Esophagus squamous epithelium (tissue), 5 donors: ENCODE data around the gene PRKCQ. TPM values are rescaled to one million over a fixed set of nuclear protein-coding genes. Genes with fewer than 3 reads are reported as not detected.

ENCODE experiments used
- DNase-seq: peaks from one replicate; lab custom pipeline; 2025; lab: John Stamatoyannopoulos, UW
- H3K27ac ChIP-seq, 4 donors: fragments of 200-600 bp; sonication (generic); one replicate each; pipeline ENCODE4 v1.5.1; 2016 to 2019; ENCODE audit warnings: mild to moderate bottlenecking in 1 of 4
- H3K27me3 ChIP-seq, 4 donors: fragments of 200-600 bp; sonication (generic); 1 replicate in 3 of 4; 2 replicates in 1 of 4; pipeline versions ENCODE4 v1.5.1 to v1.6.0; 2017 to 2021; ENCODE audit warnings: antibody characterized with exemption in 1 of 4
- H3K36me3 ChIP-seq, 3 donors: fragments of 200-600 bp; sonication (generic); one replicate each; pipeline ENCODE4 v1.5.1; 2016 to 2019
- H3K4me1 ChIP-seq, 3 donors: fragments of 200-600 bp; sonication (generic); one replicate each; pipeline ENCODE4 v1.5.1; 2017 to 2019
- H3K4me3 ChIP-seq, 4 donors: fragments of 200-600 bp; sonication (generic); 1 replicate in 3 of 4; 2 replicates in 1 of 4; pipeline ENCODE4 v1.5.1; 2016 to 2019; ENCODE audit warnings: mild to moderate bottlenecking in 2 of 4, moderate library complexity in 1 of 4
- H3K9me3 ChIP-seq, 3 donors: fragments of 200-600 bp; sonication (generic); one replicate each; pipeline ENCODE4 v1.5.1; 2016 to 2019
- CTCF ChIP-seq, 6 experiments: fragments of 450-650 bp in 4 of 6; fragments of 200-600 bp in 2 of 6; sonication (generic) in 2 of 6; IDR thresholded peaks; one replicate each; pipeline ENCODE4 v1.5.1; 2016 to 2019; ENCODE audit warnings: antibody characterized with exemption in 6 of 6, mild to moderate bottlenecking in 4 of 6, moderate library complexity in 4 of 6
- POLR2A ChIP-seq, 4 donors: fragments of 450-650 bp; IDR thresholded peaks; one replicate each; pipeline ENCODE4 v1.6.1; 2017; ENCODE audit warnings: antibody characterized with exemption in 4 of 4, mild to moderate bottlenecking in 4 of 4, moderate library complexity in 3 of 4
- WGBS, 2 donors: methylation state at CpG; one replicate each; pipeline ENCODE4 v1.1.5; 2018; 5-methylcytosine and 5-hydroxymethylcytosine counted together
- intact Hi-C: fragments of 100-400 bp; cut with DNase I; formaldehyde crosslinking; loops from one replicate; pipeline ENCODE4 v1.15.0; 2022
- total RNA-seq, 4 donors: library from RNA; depleted of rRNA; stranded (reverse); fragments of >200 nt; gene quantifications; one replicate each; pipeline ENCODE4 v1.1.0, GENCODE V29; 2016
- donor health status: DM: yes; HTN: yes; CAD: no.

Gene PRKCQ
- total RNA-seq, 4 donors from 2014 or later, result 0.76 to 2.7 (median 1.4) TPM

GRCh38 chr10:6619660-6620059, 39.6 kb upstream of the PRKCQ start:
- H3K27ac ChIP-seq, result no peak overlapping the region
- H3K4me1 ChIP-seq, result no peaks in the 10 kb centered on the region
- H3K27me3 ChIP-seq, result peaks cover 0 to 10% (median 0%) of the 10 kb centered on the region in 4 donors
- 72 to 80% methylated on average over 6 to 10 of the region's 12 CpGs for WGBS, 2 donors
- no peaks in the 10 kb centered on the region for H3K9me3 ChIP-seq
- H3K36me3 ChIP-seq, result no peaks in the 10 kb centered on the region
- H3K4me3 ChIP-seq, result no peak overlapping the region
- intact Hi-C loops, result no loop called here
- DNase-seq, result no peak
- TF ChIP-seq POLR2A (IDR thresholded peaks at IDR 0.05) (no peak), CTCF (IDR thresholded peaks at IDR 0.05) (no peak)

- Histone ChIP-seq H3K27ac (no peak overlapping the region), H3K4me3 (no peak overlapping the region), H3K36me3 (no peaks in the 10 kb centered on the region), H3K4me1 (no peaks in the 10 kb centered on the region), H3K9me3 (no peaks in the 10 kb centered on the region), H3K27me3 (peaks cover 0 to 6% (median 0%) of the 10 kb centered on the region in 4 donors)
- TF ChIP-seq POLR2A (IDR thresholded peaks at IDR 0.05) (no peak), CTCF (IDR thresholded peaks at IDR 0.05) (no peak)
- intact Hi-C loops, result no loop called here
- no peak for DNase-seq
- 13 to 67% methylated on average over 1 of the region's 1 CpG for WGBS, 2 donors
These were observed 38.3 kb upstream of the PRKCQ start for GRCh38 chr10:6618340-6618739.

GRCh38 chr10:6617309-6618076, 37.4 kb upstream of the PRKCQ start:
- H3K4me1 ChIP-seq, result no peaks in the 10 kb centered on the region
- no peak overlapping the region for H3K4me3 ChIP-seq
- DNase-seq, result no peak
- no peak for TF ChIP-seq CTCF (IDR thresholded peaks at IDR 0.05)
- no peak for TF ChIP-seq POLR2A (IDR thresholded peaks at IDR 0.05)
- no peaks in the 10 kb centered on the region for H3K36me3 ChIP-seq
- peaks cover 0 to 3% (median 0%) of the 10 kb centered on the region in 4 donors for H3K27me3 ChIP-seq
- intact Hi-C loops, result no loop called here
- H3K9me3 ChIP-seq, result no peaks in the 10 kb centered on the region
- 68 to 70% methylated on average over 4 of the region's 5 CpGs for WGBS, 2 donors
- H3K27ac ChIP-seq, result no peak overlapping the region

- H3K27me3 ChIP-seq, result peaks cover 0 to 3% (median 0%) of the 10 kb centered on the region in 4 donors
- no peak overlapping the region for H3K4me3 ChIP-seq
- WGBS, 2 donors, result 59 to 65% methylated on average over 4 of the region's 4 CpGs
- no peak for DNase-seq
- no peaks in the 10 kb centered on the region for H3K36me3 ChIP-seq
- no peaks in the 10 kb centered on the region for H3K4me1 ChIP-seq
- H3K9me3 ChIP-seq, result no peaks in the 10 kb centered on the region
- no peak for TF ChIP-seq CTCF (IDR thresholded peaks at IDR 0.05)
- no peak for TF ChIP-seq POLR2A (IDR thresholded peaks at IDR 0.05)
- H3K27ac ChIP-seq, result no peak overlapping the region
- intact Hi-C loops, result no loop called here
These were observed 35.9 kb upstream of the PRKCQ start for GRCh38 chr10:6615971-6616370.

GRCh38 chr10:6612371-6612770, 32.3 kb upstream of the PRKCQ start:
- no peaks in the 10 kb centered on the region for H3K4me1 ChIP-seq
- no peak for DNase-seq
- no peak overlapping the region for H3K27ac ChIP-seq
- intact Hi-C loops, result no loop called here
- TF ChIP-seq POLR2A (IDR thresholded peaks at IDR 0.05), result no peak
- no peak for TF ChIP-seq CTCF (IDR thresholded peaks at IDR 0.05)
- H3K4me3 ChIP-seq, result no peak overlapping the region
- no peaks in the 10 kb centered on the region for H3K27me3 ChIP-seq
- 11 to 17% methylated on average over 2 of the region's 2 CpGs for WGBS, 2 donors
- H3K36me3 ChIP-seq, result no peaks in the 10 kb centered on the region
- no peaks in the 10 kb centered on the region for H3K9me3 ChIP-seq
